Stimulated activated memory B cell treated with anti-CD40 and anti-IgM and Interleukin-4, amounts not matched to agents 10 μg/mL and 1 μg/mL and 100 μg/mL, for 72 hours (primary cell): ENCODE data around the gene TSC2.
"Not testable (repeated sequence)": the region's sequence is repeated elsewhere in the genome, so short reads cannot be mapped to it uniquely, and the experiment has no call there.

Experiments used
- ATAC-seq: fragments of 150-1000 bp; cut with Tn5 transposase; 2 replicates; pipeline ENCODE4 v1.10.0; 2021
- H3K27ac Mint-ChIP-seq: one replicate; pipeline ENCODE4 v1.8.0; 2022; ENCODE audit warnings: mild to moderate bottlenecking, mixed read lengths
- H3K27me3 Mint-ChIP-seq: one replicate; pipeline ENCODE4 v1.8.0; 2022; ENCODE audit warnings: mixed read lengths
- H3K36me3 Mint-ChIP-seq: one replicate; pipeline ENCODE4 v1.8.0; 2022; ENCODE audit warnings: mixed read lengths
- H3K4me1 Mint-ChIP-seq: one replicate; pipeline ENCODE4 v1.8.0; 2022; ENCODE audit warnings: mixed read lengths
- H3K4me3 Mint-ChIP-seq: one replicate; pipeline ENCODE4 v1.8.0; 2022; ENCODE audit warnings: mild to moderate bottlenecking, moderate library complexity, mixed read lengths
- H3K9me3 Mint-ChIP-seq: one replicate; pipeline ENCODE4 v1.8.0; 2022; ENCODE audit warnings: mixed read lengths

TSC2 gene

GRCh38 chr16:2102471-2102870 is 54.7 kb downstream of the TSC2 start:
- ATAC-seq: no peak
- Mint-ChIP-seq H3K4me3 (no peak overlapping the region), H3K36me3 (peaks cover 15% of the 10 kb centered on the region), H3K27ac (no peak overlapping the region), H3K27me3 (no peaks in the 10 kb centered on the region), H3K9me3 (no peaks in the 10 kb centered on the region), H3K4me1 (no peaks in the 10 kb centered on the region)

- ATAC-seq, H3K27me3 Mint-ChIP-seq, H3K27ac Mint-ChIP-seq, H3K4me1 Mint-ChIP-seq, H3K9me3 Mint-ChIP-seq, H3K4me3 Mint-ChIP-seq: not testable (repeated sequence)
- peaks cover 19% of the 10 kb centered on the region for H3K36me3 Mint-ChIP-seq
Observed at GRCh38 chr16:2104464-2104863, 56.7 kb downstream of the TSC2 start.

DNA sequence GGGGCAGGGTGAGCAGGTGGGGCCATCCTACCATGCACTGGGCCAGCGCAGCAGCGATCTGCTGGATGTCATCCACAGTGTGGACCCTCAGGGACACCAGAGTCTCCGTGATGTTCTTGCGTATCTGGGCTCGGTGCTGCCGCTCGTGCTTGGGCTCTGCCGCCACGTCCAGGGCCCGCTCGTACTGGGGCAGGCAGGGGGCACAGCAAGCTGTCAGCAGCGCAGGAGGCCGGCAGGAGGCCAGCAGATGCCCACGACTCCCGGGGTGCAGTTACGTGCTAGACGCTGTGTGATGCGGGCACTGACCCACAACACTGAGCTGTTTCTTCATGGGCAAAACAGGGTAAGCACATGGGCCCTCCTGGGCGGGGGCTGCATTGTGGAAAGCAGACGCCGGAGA is 57.5 kb downstream of the TSC2 start:
- not testable (repeated sequence) for ATAC-seq, H3K27ac Mint-ChIP-seq, H3K27me3 Mint-ChIP-seq, H3K4me1 Mint-ChIP-seq, H3K4me3 Mint-ChIP-seq, H3K9me3 Mint-ChIP-seq
- peaks cover 19% of the 10 kb centered on the region for H3K36me3 Mint-ChIP-seq

- not testable (repeated sequence) for H3K4me3 Mint-ChIP-seq, H3K27ac Mint-ChIP-seq, H3K9me3 Mint-ChIP-seq, ATAC-seq, H3K4me1 Mint-ChIP-seq, H3K27me3 Mint-ChIP-seq
- peaks cover 20% of the 10 kb centered on the region for H3K36me3 Mint-ChIP-seq
Observed at GRCh38 chr16:2105769-2106168, 58.0 kb downstream of the TSC2 start.

- H3K27me3 Mint-ChIP-seq, H3K27ac Mint-ChIP-seq, H3K9me3 Mint-ChIP-seq, ATAC-seq, H3K4me3 Mint-ChIP-seq, H3K4me1 Mint-ChIP-seq: not testable (repeated sequence)
- peaks cover 22% of the 10 kb centered on the region for H3K36me3 Mint-ChIP-seq
Observed at GRCh38 chr16:2106211-2106610, 58.4 kb downstream of the TSC2 start.

- ATAC-seq, H3K9me3 Mint-ChIP-seq, H3K27me3 Mint-ChIP-seq, H3K4me1 Mint-ChIP-seq, H3K4me3 Mint-ChIP-seq, H3K27ac Mint-ChIP-seq: not testable (repeated sequence)
- H3K36me3 Mint-ChIP-seq: peaks cover 20% of the 10 kb centered on the region
Observed at GRCh38 chr16:2107121-2107790, 59.5 kb downstream of the TSC2 start.

DNA sequence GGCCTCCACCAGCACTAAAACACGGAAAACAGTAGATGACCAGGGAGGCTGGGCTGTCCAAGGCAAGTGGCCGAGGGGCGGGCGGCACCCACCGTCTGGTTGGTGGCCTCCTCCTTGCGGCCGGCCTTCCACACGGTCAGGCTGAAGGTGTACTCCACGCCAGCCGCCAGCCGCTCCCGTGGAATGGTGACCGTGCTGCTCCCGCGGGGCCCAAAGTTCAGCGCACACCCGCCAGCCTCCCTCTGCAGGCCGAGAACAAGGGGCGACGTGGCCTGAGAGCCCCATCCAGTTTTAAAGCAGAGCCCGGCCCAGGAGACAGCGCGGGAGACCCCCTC is 60.0 kb downstream of the TSC2 start:
- H3K36me3 Mint-ChIP-seq: peaks cover 20% of the 10 kb centered on the region
- not testable (repeated sequence) for H3K27ac Mint-ChIP-seq, ATAC-seq, H3K9me3 Mint-ChIP-seq, H3K4me1 Mint-ChIP-seq, H3K27me3 Mint-ChIP-seq, H3K4me3 Mint-ChIP-seq

DNA sequence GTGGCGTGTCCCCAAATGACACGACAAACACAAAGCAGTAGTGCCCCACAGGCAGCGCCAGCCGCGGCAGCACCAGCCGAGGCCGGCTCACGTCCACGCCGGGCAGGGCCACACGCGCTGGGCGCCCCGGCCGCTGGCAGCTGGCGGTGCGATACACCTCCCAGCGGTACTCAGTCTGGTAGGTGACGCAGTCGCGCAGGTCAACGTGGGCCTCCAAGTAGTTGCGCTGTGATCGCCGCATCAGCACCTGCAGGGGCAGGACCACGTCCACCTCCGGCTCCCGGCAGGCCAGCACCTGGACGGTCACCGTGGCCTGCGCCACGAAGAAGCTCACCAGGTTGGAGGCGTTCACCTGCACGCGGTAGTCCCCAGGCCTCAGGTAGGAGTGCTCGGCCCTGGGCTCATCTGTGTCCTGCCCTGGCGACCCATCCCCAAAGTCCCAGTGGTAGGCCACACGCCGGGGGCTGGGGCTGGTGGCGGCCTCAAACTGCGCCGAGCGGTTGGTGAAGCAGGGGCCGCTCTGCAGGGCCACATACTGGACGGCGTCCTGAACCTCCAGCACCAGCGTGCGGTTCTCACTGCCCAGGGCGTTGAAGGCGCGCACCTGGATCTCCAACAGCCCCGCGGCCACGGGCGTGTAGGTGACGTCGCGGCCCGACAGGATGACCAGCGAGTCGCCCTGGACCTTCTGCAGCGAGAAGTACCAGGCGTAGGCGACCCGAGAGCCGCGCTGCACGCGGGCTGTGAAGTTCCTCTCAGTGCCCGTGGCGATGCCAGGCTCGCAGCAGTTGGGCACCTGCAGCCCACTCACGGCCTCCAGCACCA is 60.9 kb downstream of the TSC2 start:
- not testable (repeated sequence) for ATAC-seq, H3K9me3 Mint-ChIP-seq, H3K4me1 Mint-ChIP-seq, H3K27me3 Mint-ChIP-seq, H3K4me3 Mint-ChIP-seq, H3K27ac Mint-ChIP-seq
- H3K36me3 Mint-ChIP-seq: peaks cover 17% of the 10 kb centered on the region

DNA sequence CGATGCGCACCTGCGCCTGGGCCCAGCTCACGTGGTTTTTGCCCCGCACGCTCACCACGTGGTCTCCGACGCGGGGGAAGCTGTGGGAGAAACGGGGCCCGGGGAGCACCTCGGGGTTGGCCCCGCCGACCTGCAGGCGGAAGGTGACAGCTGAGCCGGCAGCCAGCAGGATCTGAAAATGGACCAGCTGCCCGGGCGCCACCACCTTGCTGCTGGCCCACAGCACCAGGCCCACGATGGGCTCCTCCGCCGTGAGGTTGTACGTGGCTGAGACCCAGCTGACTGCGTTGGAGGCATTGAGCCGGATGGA is 61.4 kb downstream of the TSC2 start:
- H3K27me3 Mint-ChIP-seq: not testable (repeated sequence)
- H3K36me3 Mint-ChIP-seq: peaks cover 16% of the 10 kb centered on the region

GRCh38 chr16:2109872-2110271 is 62.1 kb downstream of the TSC2 start:
- ATAC-seq, H3K4me3 Mint-ChIP-seq, H3K9me3 Mint-ChIP-seq, H3K27ac Mint-ChIP-seq, H3K4me1 Mint-ChIP-seq, H3K27me3 Mint-ChIP-seq: not testable (repeated sequence)
- peaks cover 18% of the 10 kb centered on the region for H3K36me3 Mint-ChIP-seq

More for the DNA sequence above, 61.4 kb downstream of the TSC2 start:
- not testable (repeated sequence) for H3K4me1 Mint-ChIP-seq, H3K9me3 Mint-ChIP-seq, H3K4me3 Mint-ChIP-seq, H3K27ac Mint-ChIP-seq, ATAC-seq

GRCh38 chr16:2110332-2111008 is 62.7 kb downstream of the TSC2 start:
- ATAC-seq: peak; percentile 20
- not testable (repeated sequence) for H3K9me3 Mint-ChIP-seq, H3K27ac Mint-ChIP-seq, H3K4me3 Mint-ChIP-seq, H3K4me1 Mint-ChIP-seq, H3K27me3 Mint-ChIP-seq
- H3K36me3 Mint-ChIP-seq: peaks cover 22% of the 10 kb centered on the region

- ATAC-seq: peak; percentile 27
- H3K27ac Mint-ChIP-seq, H3K4me3 Mint-ChIP-seq: not testable (repeated sequence)
Observed at GRCh38 chr16:2111009-2111353, 63.2 kb downstream of the TSC2 start.

GRCh38 chr16:2111412-2112335 is 63.9 kb downstream of the TSC2 start:
- peak; percentile 45 for ATAC-seq
- not testable (repeated sequence) for H3K27ac Mint-ChIP-seq, H3K27me3 Mint-ChIP-seq, H3K4me1 Mint-ChIP-seq, H3K9me3 Mint-ChIP-seq, H3K4me3 Mint-ChIP-seq
- H3K36me3 Mint-ChIP-seq: peaks cover 22% of the 10 kb centered on the region

More at GRCh38 chr16:2111009-2111353, 63.2 kb downstream of the TSC2 start:
- H3K27me3 Mint-ChIP-seq, H3K4me1 Mint-ChIP-seq, H3K9me3 Mint-ChIP-seq: not testable (repeated sequence)
- H3K36me3 Mint-ChIP-seq: peaks cover 22% of the 10 kb centered on the region

DNA sequence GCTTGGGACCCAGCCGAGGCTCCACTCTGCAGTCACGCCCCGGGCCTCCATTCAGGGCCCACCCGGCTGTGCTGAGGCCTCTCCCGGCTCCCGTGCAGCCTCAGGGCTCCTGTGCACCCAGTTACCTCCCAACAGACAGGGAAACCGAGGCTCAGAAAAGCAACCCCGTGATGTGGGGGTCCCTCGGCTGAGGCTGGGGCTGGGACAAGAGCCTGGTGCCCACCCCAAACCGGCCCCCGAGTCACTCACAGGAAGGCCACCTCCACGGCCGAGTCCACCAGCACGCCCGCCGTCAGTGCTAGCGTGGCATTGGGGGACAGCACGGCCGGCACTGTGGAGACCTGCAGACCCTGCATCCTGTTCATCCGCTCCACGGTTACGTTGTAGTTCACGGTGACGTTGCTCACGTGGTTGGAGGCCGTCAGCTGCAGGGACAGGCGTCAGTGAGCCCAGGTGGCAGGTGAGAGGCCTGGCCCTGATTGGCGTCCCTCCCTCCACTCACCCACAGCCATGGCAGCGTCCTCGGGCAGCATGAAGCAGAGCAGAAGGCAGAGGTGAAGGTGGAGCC is 64.8 kb downstream of the TSC2 start:
- H3K4me1 Mint-ChIP-seq, ATAC-seq, H3K4me3 Mint-ChIP-seq, H3K27ac Mint-ChIP-seq, H3K27me3 Mint-ChIP-seq, H3K9me3 Mint-ChIP-seq: not testable (repeated sequence)
- H3K36me3 Mint-ChIP-seq: peaks cover 17% of the 10 kb centered on the region

- H3K9me3 Mint-ChIP-seq, H3K27ac Mint-ChIP-seq, ATAC-seq, H3K27me3 Mint-ChIP-seq, H3K4me1 Mint-ChIP-seq, H3K4me3 Mint-ChIP-seq: not testable (repeated sequence)
- peaks cover 15% of the 10 kb centered on the region for H3K36me3 Mint-ChIP-seq
Observed at GRCh38 chr16:2114225-2114624, 66.4 kb downstream of the TSC2 start.
